Endothelial cell of umbilical vein (primary cell): Measurements from ENCODE around the gene COLGALT1.

Source experiments
- JUN ChIP-seq: IDR thresholded peaks from 2 replicates; pipeline ENCODE4 v1.6.1; 2011; ENCODE audit warnings: borderline replicate concordance, low read depth; ENCODE audit not compliant: insufficient read length, insufficient read depth
- POLR2AphosphoS5 ChIP-seq: IDR thresholded peaks from 2 replicates; pipeline ENCODE4 v1.6.1; 2012; ENCODE audit warnings: low read depth, mild to moderate bottlenecking, control low read depth, low read length, moderate library complexity; ENCODE audit not compliant: insufficient read depth
- TF ChIP-seq, protein P1 (sequence below), 2 donors: IDR thresholded peaks; 1 replicate in 1 of 2; 2 replicates in 1 of 2; pipeline ENCODE4 v1.5.1; 2011; ENCODE audit warnings: low read length in 2 of 2, mild to moderate bottlenecking in 2 of 2, moderate library complexity in 2 of 2, control low read depth in 1 of 2, inconsistent platforms in 1 of 2, low read depth in 1 of 2; ENCODE audit not compliant: insufficient read depth in 1 of 2; ENCODE audit errors: extremely low read depth in 1 of 2

DNA sequence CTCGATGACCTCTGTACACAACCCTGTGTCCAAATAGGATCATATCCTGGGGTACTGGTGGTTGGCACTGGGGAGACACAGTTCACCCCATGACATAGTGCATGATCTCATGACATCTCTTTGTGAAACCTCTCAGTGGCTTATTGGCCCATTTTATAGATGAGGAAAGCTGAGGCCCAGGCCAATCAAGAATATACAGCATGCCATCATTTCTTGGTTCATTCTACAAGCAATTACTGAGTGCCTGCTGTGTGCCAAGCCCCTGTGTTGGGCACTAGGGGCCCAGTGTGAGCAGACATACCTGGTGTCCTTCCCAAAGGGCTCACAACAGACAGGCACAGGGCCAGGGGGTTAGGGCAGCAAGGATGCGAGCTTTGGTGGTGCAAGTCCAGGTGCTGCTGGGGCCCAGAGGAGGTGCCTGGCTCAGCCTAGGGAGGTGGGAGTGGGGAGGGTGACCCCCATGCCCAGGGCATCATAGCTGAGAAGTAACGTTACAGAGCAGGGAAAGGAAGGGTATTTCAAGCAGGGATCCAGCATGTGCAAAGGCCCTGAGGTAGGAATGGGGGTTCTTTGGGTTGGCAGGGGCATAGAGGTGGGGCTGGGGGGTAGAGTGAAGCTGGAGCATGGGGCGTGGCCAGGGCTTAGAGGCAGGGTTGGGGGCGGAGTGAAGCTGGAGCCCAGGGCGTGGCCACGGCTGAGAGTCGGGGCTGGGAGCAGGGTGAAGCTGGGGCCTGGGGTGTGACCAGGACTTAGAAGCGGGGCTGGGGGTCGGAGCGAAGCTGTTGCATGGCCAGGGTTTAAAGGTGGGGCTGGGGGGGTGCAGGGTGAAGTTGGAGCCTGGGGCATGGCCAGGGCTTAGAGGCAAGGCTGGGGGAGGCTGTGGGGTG is 20.7 kb downstream of the COLGALT1 start:
- TF ChIP-seq, protein P1, sequence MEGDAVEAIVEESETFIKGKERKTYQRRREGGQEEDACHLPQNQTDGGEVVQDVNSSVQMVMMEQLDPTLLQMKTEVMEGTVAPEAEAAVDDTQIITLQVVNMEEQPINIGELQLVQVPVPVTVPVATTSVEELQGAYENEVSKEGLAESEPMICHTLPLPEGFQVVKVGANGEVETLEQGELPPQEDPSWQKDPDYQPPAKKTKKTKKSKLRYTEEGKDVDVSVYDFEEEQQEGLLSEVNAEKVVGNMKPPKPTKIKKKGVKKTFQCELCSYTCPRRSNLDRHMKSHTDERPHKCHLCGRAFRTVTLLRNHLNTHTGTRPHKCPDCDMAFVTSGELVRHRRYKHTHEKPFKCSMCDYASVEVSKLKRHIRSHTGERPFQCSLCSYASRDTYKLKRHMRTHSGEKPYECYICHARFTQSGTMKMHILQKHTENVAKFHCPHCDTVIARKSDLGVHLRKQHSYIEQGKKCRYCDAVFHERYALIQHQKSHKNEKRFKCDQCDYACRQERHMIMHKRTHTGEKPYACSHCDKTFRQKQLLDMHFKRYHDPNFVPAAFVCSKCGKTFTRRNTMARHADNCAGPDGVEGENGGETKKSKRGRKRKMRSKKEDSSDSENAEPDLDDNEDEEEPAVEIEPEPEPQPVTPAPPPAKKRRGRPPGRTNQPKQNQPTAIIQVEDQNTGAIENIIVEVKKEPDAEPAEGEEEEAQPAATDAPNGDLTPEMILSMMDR (IDR thresholded peaks at IDR 0.05; ENCODE audit: extremely low read depth in 1 of 2, insufficient read depth in 1 of 2, low read depth in 1 of 2, low read length in 2 of 2) = no peak
- TF ChIP-seq POLR2AphosphoS5 = no peak
- TF ChIP-seq JUN = no peak
